Right lung (tissue), 5 donors: Measurements from ENCODE around the gene CHMP4B. TPM values are rescaled to one million over a fixed set of nuclear protein-coding genes. Genes with fewer than 3 reads are reported as not detected.

Source experiments
- DNase-seq, 2 donors: peaks; one replicate each; pipeline ENCODE4 v3.0.0-alpha.2; 2013
- polyA plus RNA-seq, 5 donors: library from polyadenylated mRNA; unstranded; fragments of 120-200 nt; gene quantifications; one replicate each; pipeline versions ENCODE4 v1.2.1 to v1.2.3, GENCODE V29; 2013; ENCODE audit warnings: inconsistent platforms in 1 of 5, low replicate concordance in 1 of 5; ENCODE audit not compliant: insufficient read length in 5 of 5, insufficient read depth in 1 of 5

CHMP4B gene
- polyA plus RNA-seq, 5 donors = 103 to 124 (median 117) TPM

DNA sequence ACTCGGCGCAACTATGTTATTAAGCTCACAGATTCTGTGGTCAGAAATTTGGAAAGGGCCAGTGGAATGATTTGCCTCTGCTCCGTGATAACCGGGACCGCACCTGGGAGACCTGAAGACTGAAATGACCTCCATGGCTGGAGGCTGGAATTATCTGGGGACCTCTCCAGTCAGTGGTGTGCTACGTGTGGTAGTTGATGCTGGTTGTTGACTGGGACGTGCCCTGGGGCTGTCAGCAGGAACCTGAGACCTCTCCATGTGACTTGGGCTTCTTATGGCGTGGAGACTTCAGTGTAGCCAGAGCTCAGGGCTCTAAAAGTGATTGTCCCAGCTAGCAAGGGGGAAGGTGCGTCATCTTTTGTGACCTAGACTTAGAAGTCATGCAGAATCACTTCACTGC, 50.3 kb downstream of the CHMP4B start:
- no peak for DNase-seq

DNA sequence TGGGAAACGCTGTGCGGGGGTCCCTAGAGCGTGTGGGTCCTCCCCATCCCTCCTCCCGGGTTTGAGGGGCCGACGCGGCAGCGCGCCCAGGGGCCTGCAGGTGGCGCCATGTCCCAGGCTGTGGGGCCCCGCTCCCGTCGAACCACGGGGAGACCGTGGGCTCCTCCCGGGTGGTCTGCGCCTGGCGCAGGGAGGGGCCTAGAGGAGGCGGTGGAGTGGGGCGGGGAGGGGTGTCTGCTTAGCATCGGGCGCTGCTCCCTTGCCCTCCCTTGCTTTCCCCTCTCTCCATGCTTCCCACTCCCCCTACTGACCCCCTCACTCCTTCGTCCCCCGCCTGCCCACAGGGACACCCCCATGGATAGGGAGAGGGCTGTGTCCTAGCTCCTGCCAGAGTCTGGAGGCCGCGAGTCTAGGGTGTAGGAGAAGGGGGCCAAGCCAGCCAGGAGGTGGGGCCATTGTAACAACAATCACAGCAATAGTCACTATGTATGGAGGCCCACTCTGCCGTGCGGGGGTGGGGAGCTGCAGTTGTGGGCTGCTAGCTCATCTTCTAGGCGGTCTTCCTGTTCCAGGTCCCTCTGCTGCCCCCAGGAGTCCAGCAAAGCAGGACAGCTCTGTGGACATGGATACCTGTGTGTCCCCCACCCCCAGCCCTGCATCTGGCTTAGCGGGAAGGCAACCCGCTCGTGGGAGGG, 51.7 kb downstream of the CHMP4B start:
- DNase-seq = peak; percentile 59 to 71

DNA sequence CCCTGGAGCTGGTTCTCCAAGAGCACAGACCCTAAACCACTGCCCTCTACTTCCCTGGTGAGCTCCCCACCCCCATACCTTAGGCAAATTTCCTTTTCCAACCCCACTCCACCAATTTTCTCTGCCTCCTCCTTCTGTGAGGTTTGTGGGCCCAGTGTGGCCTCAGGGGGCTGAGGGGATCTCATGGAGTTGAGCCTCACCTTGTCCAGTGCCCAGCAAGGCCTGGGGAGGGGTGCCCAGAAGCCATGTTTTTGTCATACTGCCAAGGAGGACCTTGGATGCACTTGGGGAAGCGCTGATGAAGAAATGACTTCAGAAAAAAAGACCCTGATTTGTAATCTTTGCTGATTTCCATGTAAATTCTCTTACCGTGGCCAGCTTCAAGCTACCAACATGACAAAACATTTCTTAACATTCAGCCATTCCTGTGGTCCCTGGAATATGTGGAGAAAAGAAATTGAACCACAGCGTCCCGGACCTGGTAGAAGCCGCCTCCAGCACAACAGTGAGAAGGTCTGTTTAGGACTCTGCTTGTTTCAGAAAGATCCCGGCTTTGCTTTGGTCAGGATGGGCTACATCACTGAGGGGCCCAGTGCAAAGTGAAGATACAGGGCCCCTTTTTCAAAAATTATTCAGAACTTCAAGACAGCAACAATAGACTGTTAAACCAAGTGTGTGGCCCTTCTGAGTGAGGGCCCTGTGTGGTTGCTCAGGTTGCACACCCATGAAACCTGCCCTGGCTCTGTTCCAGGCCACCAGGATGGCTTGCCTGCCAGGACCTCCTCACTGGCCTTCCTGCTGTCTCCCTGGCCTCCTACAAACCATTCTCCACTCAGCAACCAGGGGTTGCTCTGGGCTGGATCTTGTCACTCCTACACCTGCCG, 52.5 kb downstream of the CHMP4B start:
- no peak for DNase-seq

DNA sequence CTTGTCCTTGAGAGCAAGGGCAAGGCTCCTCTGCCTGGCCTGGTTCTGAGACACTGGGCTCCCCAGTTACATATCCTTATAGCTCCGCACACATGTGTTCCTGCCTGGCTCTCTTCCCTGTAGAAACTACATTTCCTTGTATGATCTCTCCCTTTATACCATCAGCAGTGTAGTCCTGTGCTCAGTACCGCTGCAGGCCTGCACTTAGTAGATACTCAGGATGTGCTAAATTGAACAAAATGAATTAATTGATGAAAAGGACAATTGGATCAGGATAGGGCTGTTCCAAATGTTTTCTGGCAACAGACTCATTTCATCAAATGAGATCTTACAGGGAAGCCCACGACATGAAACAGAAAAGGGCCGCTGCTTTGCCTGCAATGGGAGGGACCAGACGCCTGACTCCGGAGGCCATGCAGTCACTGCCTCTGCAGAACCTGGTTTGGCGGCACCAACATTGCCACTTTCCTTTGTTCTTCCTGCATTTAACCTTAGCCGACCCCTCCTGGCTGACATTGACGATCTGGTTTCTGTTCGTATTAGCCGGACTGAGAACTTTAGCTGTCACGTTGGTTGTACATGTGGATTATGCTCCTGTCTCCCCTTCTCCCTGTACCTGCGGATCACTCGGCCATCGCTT, 53.3 kb downstream of the CHMP4B start:
- DNase-seq = no peak

DNA sequence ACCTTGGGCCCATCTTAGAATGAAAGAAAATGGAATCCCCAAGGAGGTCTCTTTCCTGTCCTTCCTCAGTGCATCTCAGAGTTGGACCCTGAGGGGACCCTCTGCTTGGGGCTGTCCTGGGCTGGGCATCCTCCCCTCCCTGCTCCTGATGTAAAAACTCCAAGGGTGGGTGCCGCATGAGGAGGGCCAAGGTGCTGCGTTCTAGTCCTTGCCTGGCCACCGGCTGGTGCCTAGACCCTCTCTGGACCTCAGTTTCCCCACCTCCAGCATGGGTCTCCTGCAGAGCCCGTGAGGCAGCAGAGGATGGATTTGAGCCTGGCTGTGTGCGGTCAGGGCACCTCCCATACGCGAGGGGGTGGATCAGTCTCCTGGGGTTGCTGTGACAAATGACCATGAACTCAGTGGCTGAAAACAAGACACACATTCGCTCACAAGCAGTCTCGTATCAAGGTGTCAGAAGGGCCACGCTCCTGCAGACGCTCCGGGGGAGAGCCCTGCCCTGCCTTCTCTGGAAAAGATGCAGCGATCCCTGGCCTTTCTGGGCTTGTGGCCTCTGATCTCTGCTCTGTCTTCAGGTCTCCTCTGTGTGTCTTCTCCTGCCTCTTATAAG, 54.7 kb downstream of the CHMP4B start:
- no peak for DNase-seq

DNA sequence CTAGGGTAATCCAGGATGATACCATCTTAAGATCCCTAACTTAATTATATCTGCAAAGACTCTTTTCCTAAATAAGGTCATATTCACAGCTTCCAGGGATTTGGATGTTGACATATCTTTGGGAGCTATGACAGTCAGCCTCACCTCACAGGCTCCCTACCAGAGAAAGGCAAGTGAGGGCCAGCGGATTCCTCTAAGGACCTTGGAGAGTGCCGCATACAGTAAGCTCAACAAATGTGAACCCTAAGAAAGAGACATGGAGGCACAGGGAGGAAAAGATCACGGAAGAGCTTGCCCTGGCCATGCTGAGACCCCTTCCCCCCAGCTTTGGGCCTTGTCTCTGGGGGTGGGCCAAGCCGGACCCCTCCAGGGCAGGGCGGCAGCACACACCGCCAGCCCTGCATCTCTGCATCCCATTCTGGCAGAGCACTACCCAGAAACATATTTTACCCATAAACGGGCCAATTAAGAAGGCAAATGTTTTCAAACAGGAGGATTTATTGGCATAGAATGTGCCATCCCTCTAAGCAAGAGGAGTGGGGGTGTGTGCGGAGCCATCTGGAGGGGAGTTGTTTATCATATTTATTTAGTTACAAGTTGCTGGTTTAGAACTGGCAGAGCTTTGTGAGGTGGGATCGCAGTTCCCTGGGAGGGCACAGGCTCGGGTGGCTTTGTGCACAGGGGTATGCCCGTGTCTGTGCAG, 55.4 kb downstream of the CHMP4B start:
- no peak for DNase-seq

DNA sequence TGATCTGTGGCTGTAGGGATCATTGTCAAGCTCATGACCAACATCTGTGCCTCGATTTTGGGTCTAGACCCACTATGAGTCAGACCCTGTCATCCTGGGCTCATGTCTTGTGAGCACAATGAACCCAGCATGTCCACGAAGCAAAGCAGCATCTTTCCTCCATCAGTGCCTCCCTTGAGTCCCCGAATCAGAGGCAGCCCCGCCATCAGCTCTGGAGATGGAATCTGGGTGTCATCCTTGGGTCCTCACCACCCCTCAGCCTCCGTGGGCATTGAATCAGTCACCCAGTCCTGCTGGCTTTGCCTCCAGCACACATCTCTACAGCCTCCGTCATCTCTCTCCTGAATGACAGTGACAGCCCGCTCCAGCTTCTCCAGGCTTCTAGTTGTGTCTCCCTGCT, 56.9 kb downstream of the CHMP4B start:
- no peak for DNase-seq

DNA sequence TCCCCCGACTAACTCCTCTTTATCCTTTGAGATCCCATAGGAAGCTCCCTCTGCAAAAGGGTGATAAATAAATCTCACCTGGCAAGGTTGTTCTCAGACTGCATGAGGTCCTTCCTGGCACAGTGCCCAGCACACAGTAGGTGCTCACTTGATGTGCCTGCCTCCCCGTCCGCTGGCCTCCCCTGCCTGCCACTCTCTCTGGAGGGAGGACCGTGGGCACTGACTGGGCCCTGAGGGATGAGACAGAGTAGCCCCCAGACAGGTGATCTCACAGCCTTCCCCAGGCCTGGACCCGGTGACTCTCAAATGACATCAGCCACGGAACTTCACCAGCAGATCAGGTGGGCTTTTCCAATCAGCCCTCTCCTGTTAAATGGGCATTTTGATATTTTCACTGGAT, 57.4 kb downstream of the CHMP4B start:
- DNase-seq = no peak

DNA sequence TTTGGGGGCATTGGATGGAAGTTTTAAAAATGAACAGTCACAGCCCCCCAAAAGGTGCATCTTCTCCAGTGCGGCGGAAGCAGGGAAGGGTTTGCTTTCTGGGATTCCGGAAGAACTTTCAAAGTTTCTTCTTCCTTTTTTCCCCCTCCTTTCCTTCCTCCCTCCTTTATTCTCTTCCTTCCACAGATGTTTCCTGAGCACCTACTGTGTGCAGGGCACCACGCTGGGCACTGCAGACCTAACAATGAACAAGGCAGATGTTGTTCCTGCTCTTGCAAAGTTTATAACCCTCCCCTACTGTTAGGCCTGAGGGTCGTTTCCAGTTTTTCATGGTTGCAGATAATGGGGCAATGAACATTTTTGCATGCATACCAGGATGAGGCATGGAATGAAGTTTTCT, 58.1 kb downstream of the CHMP4B start:
- DNase-seq = no peak

DNA sequence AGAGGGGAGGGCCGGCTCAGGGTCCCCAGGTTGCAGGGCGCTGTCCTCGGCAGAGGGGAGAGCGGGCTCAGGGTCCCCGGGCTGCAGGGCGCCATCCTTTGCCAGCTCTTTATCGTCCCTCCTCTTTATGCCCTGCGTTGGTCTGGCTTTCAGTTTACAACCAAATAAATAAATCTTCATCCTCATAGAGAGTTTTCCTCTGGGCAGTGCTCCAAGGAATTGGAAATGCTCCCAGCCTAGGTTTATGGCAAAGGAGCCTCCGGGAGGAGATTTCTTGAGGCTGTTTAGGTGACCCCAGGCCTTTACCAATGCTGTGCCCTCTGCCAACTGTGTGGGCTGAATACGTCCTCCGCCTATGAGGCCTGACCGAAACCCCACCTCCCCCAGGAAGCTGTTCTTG, 60.2 kb downstream of the CHMP4B start:
- DNase-seq = peak in 1 of 2 donors; percentile 17

DNA sequence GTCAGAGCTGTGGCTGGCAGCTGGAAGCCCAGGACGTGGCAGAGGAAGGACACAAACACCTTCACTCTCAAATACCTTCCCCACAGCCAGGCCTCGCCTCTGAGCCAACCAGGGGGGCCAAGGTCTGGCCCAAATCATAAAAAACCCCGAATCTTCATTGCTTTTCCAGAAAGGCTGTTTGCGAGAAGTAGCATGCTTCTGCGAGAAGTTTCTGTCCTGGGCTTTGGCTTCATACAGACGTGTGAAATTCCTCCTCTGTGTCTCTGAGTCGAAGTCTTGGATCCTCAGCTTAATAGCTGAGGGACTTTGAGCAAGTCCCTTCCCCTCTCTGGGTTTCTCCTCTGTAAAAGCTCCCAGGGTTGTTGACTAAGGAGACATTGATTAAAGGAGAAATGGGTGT, 63.0 kb downstream of the CHMP4B start:
- no peak for DNase-seq

DNA sequence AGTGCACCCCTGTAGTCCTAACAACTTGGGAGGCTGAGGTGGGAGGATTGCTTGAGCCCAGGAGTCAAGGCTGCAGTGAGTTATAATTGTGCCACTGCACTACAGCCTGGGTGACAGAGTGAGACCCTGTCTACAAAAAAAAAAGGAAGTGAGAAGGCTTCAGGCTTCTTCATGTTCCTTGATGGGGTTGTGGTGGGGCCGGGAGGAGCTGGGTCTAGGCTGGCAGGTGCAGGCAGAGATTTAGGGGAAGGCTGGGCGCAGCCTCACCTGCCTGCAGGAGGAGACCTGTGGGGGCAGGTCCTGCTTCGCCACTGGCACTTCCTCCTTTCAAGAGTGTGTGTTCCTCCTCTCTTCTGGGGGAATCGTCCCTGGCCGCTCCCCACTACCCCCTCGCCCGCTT, 63.9 kb downstream of the CHMP4B start:
- DNase-seq = no peak

DNA sequence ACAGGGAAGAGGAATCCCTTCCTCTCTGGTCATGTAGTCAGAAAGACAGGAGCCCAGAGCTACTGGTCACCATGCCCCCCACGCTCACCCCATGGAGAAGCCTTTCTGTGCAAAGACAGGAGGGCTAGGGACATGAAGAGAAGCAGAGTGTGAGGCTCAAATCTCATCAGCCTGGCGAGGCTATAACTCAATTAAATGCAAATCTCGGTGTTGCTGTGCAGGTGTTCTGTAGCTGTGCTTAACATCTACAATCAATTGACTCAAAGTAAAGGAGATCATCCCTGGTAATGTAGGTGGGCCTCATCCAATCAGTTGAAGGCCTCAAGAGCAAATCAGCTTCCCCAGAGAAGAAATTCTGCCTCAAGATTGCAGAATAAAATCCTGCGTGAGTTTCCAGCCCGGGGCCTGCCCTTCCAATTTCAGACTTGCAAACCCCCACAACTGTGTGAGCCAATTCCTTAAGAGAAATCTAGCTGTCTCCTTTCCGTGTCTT, 64.4 kb downstream of the CHMP4B start:
- no peak for DNase-seq

DNA sequence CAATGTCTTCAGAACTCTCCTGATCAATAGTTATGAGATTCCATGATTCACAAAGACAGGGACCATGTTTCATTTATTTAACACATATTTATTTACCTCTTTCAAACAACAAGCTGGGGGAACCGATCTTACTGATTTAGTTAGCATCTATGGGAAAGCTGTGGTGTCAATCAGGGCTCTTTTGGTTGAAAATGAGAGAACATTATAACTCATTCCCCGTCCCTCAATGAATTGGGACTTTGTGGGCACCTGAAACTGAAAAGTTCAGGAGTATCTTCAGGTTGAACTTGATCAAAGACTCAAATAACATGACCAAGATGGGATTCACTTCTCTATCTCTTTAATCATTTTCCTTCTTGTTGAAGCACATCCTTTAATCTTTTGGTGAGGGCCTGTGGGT, 67.4 kb downstream of the CHMP4B start:
- no peak for DNase-seq

DNA sequence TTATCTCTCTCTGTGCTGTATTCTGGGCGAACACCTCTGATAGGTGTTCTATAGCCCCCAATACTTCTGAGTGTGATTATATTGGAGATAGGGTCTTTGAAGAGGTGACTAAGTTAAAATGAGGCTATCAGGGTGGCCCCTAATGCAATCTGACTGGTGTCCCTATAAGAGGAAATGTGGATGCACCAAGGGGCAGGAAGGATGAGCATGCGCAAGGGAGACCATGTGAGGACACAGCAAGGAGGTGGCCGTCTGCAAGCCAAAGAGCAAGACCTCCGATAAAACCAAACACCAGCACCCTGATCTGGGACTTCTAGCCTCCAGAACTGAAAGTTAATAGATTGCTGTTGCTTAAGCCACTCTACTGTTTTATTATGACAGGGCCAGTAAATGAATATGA, 69.2 kb downstream of the CHMP4B start:
- no peak for DNase-seq

DNA sequence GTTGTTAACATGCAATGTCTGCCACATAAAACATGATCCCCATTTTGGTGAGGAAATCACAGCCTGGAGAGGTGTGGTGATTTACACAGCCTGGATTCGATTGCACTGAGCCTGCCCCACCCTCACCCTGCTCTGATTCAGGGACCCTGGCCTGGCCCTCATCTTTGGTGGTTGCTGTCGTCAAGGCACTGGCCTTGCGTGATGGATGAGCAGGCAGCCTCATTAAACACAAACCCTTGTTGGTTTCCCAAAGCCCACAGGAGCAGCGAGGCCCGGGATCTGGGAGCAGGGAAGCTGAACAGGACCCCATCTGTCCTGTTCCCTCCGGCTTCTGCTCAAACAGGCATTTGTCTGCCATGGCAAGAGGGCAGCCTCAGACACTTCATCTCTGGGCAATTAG, 70.8 kb downstream of the CHMP4B start:
- no peak for DNase-seq

DNA sequence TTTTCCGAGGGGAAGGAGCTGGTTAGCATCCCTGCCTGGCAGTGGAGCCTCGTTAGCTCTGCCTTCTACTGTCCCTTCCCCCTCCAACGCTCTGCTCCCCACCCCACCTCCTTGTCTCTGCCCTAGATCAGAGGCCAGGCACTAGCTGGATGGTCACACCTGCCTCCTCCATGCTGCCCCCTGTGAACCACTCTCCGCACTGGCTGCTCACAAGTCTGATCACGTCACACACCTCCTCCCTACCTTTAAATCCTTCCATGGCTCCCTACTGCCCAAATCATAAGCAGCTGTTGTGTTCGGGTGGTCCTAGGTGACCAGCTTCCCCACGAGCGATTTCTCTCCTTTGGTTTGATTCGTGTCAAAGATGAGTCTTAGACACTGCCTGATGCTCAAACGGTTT, 71.3 kb downstream of the CHMP4B start:
- DNase-seq = no peak

DNA sequence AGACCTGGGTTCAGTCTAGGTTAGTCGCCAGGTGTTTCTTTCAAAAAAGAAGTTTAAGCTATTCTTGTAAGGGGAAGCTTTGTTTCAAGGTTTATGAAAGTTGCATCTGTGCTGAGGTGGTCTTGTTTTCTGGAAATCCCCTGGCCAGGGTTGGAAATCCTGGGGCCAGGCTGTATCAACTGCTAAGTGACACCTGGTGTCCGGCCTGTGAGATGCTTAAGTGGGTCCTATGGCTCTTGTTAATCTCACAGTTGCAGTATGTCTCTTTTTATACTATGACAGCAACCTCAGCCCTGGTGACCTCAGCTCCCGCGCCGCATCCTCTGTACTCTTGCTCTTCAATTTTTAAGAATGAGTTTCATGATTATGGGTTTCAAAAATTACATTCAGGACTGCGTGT, 72.0 kb downstream of the CHMP4B start:
- DNase-seq = no peak

DNA sequence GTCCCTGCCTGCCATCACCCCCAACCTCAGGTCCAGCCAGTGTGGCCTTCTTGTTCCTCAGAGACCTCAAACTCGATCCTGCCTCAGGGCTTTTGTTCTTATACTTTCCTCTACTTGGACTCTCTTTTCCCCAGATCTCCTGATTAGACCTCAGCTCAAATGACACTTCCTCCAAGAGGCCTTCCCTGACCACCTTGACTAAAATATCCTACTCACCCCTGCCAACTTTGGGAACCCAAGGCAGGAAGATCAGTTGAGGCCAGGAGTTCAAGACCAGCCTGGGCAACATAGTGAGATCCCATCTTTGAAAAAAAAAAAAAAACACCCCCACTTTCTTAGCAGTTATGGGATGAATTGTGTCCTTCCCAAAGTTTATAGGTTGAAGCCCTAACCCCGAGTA, 73.5 kb downstream of the CHMP4B start:
- DNase-seq = no peak

DNA sequence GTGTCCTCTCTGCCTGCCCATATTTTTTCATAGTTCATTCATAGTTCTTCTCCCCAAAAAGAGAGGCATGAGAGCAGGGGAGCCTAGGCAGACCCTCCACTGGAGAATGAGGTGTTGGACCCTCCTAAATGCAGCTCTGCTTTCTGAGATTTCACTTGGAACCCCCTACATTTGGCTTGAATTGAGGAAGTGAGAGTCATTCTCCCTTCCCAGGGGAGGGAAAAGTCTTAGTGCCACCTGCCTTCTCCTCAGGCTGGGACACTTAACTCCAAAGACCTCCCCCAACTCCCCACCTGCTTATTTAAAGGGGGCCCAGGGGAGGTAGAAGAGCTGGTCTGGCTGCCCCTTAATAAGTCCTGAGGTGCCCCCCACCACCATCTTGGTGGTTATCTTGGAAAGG, 78.2 kb downstream of the CHMP4B start:
- DNase-seq = no peak

DNA sequence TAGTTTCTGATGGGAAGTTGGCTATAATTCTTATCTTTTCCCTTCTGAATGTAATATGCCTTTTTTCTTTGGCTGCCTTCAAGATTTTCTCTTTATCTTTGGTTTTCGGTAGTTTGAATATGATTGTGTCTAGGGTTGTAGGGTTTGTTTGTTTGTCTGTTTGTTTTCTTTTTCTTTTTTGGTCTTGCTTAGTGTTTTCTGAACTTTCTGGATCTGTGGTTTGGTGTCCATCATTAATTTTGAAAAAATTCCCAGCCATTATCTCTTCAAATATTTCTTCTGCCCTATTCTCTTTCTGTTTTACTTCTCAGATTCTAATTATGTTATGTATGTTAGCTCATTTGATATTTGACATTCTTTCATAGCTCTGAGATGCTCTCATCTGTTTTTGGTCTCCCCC, 79.4 kb downstream of the CHMP4B start:
- no peak for DNase-seq

DNA sequence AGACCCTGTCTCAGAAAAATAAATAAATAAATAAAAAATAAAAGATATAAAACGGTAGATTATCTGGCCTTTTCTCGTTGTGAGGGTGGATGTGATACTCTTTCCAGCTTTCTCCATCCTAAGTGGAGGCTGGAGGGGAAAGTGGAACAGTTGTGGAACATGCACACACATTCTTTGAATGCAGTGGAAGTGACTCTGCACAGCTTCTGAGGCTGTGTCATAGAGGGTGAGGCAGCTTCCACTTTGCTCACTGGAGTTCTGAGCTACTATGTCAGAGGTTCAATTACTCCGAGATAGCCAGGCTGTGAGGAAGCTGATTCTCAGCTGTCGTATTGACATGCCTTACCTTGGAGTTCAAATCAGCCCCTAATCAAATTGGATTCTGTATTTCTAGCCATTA, 82.2 kb downstream of the CHMP4B start:
- DNase-seq = no peak
